ENCODE results near the gene RGS3. TPM values are rescaled to one million over a fixed set of nuclear protein-coding genes. Genes with fewer than 3 reads are reported as not detected.

Gene RGS3
- total RNA-seq, 1 experiment from 2014 or later = 16.6 TPM

- POLR2A ChIA-PET = interaction anchor here (0.6 kb wide), 1 partner anchor 177 kb away, joined by 3 read pairs; no protein-coding TSS in a partner anchor
- CTCF ChIA-PET = interaction anchor here (1.6 kb wide), 1 partner anchor 171 kb away, joined by 7 read pairs; no protein-coding TSS in a partner anchor
- no peak for DNase-seq (ENCODE audit: low spot score)
- no peaks in the 10 kb centered on the region for H3K4me1 Mint-ChIP-seq
- no peaks in the 10 kb centered on the region; the same call in 1 of the 2 replicates for H3K27me3 Mint-ChIP-seq (ENCODE audit: low read depth)
- TF ChIP-seq SP1 (CRISPR knock-in tag; conservative IDR thresholded peaks at IDR 0.05) (no peak), EMX1 (CRISPR knock-in tag; IDR thresholded peaks at IDR 0.05) (no peak), CREB1 (CRISPR knock-in tag; IDR thresholded peaks at IDR 0.05) (no peak), ZNF425 (CRISPR knock-in tag; conservative IDR thresholded peaks at IDR 0.05) (no peak), ARID4B (CRISPR knock-in tag; IDR thresholded peaks at IDR 0.05; ENCODE audit: borderline replicate concordance) (no peak), AFF4 (CRISPR knock-in tag; IDR thresholded peaks at IDR 0.05; ENCODE audit: borderline replicate concordance) (no peak), IRF1 (CRISPR knock-in tag; IDR thresholded peaks at IDR 0.05) (no peak), ELF4 (CRISPR knock-in tag; IDR thresholded peaks at IDR 0.05; ENCODE audit: low read depth) (no peak), NR3C1 (CRISPR knock-in tag; conservative IDR thresholded peaks at IDR 0.05; ENCODE audit: low read depth) (no peak), MAX (CRISPR knock-in tag; IDR thresholded peaks at IDR 0.05) (no peak), NFATC4 (CRISPR knock-in tag; IDR thresholded peaks at IDR 0.05) (no peak), HMGA2 (CRISPR knock-in tag; IDR thresholded peaks at IDR 0.05) (no peak), ZNF263 (CRISPR knock-in tag; IDR thresholded peaks at IDR 0.05; ENCODE audit: low read depth) (no peak), TEAD4 (CRISPR knock-in tag; IDR thresholded peaks at IDR 0.05) (no peak), GABPB1 (CRISPR knock-in tag; IDR thresholded peaks at IDR 0.05) (no peak), ZNF219 (CRISPR knock-in tag; IDR thresholded peaks at IDR 0.05; ENCODE audit: borderline replicate concordance) (no peak)
- TF ChIP-seq, protein P1, sequence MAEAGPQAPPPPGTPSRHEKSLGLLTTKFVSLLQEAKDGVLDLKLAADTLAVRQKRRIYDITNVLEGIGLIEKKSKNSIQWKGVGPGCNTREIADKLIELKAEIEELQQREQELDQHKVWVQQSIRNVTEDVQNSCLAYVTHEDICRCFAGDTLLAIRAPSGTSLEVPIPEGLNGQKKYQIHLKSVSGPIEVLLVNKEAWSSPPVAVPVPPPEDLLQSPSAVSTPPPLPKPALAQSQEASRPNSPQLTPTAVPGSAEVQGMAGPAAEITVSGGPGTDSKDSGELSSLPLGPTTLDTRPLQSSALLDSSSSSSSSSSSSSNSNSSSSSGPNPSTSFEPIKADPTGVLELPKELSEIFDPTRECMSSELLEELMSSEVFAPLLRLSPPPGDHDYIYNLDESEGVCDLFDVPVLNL (CRISPR knock-in tag; IDR thresholded peaks at IDR 0.05; ENCODE audit: borderline replicate concordance, low read depth) = no peak
- TF ChIP-seq, protein P2, sequence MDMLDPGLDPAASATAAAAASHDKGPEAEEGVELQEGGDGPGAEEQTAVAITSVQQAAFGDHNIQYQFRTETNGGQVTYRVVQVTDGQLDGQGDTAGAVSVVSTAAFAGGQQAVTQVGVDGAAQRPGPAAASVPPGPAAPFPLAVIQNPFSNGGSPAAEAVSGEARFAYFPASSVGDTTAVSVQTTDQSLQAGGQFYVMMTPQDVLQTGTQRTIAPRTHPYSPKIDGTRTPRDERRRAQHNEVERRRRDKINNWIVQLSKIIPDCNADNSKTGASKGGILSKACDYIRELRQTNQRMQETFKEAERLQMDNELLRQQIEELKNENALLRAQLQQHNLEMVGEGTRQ (CRISPR knock-in tag; IDR thresholded peaks at IDR 0.05) = no peak
- TF ChIP-seq, protein P3, sequence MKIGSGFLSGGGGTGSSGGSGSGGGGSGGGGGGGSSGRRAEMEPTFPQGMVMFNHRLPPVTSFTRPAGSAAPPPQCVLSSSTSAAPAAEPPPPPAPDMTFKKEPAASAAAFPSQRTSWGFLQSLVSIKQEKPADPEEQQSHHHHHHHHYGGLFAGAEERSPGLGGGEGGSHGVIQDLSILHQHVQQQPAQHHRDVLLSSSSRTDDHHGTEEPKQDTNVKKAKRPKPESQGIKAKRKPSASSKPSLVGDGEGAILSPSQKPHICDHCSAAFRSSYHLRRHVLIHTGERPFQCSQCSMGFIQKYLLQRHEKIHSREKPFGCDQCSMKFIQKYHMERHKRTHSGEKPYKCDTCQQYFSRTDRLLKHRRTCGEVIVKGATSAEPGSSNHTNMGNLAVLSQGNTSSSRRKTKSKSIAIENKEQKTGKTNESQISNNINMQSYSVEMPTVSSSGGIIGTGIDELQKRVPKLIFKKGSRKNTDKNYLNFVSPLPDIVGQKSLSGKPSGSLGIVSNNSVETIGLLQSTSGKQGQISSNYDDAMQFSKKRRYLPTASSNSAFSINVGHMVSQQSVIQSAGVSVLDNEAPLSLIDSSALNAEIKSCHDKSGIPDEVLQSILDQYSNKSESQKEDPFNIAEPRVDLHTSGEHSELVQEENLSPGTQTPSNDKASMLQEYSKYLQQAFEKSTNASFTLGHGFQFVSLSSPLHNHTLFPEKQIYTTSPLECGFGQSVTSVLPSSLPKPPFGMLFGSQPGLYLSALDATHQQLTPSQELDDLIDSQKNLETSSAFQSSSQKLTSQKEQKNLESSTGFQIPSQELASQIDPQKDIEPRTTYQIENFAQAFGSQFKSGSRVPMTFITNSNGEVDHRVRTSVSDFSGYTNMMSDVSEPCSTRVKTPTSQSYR (CRISPR knock-in tag; IDR thresholded peaks at IDR 0.05) = no peak
- TF ChIP-seq, protein P4, sequence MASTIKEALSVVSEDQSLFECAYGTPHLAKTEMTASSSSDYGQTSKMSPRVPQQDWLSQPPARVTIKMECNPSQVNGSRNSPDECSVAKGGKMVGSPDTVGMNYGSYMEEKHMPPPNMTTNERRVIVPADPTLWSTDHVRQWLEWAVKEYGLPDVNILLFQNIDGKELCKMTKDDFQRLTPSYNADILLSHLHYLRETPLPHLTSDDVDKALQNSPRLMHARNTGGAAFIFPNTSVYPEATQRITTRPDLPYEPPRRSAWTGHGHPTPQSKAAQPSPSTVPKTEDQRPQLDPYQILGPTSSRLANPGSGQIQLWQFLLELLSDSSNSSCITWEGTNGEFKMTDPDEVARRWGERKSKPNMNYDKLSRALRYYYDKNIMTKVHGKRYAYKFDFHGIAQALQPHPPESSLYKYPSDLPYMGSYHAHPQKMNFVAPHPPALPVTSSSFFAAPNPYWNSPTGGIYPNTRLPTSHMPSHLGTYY (CRISPR knock-in tag; IDR thresholded peaks at IDR 0.05) = no peak
- no peak overlapping the region for H3K4me3 Mint-ChIP-seq
- H3K27ac Mint-ChIP-seq = no peak overlapping the region
- no peak for ATAC-seq
- no peaks in the 10 kb centered on the region for H3K9me3 Mint-ChIP-seq
- no peaks in the 10 kb centered on the region; the same call in 1 of the 2 replicates for H3K36me3 Mint-ChIP-seq
Observed at GRCh38 chr9:113484258-113484730, 20.8 kb downstream of the RGS3 start.
